GM06990 (cell line): ENCODE results near the gene GGT7.

Experiments
- DNase-seq: peaks from one replicate; pipeline ENCODE4 v3.0.0-alpha.2; 2011; ENCODE audit not compliant: insufficient read length; ENCODE audit errors: extremely low read depth
- H3K27me3 ChIP-seq: replicated peaks from 2 replicates; pipeline ENCODE4 v1.6.0; 2011; ENCODE audit warnings: low read length; ENCODE audit not compliant: control insufficient read depth, insufficient read depth
- H3K36me3 ChIP-seq: 2 replicates; pipeline ENCODE4 v1.5.1; 2011; ENCODE audit warnings: low read length; ENCODE audit not compliant: control insufficient read depth, insufficient read depth
- H3K4me3 ChIP-seq: replicated peaks from 2 replicates; pipeline ENCODE4 v1.5.1; 2011; ENCODE audit warnings: low read depth, mild to moderate bottlenecking, control low read depth, low read length
- TF ChIP-seq, protein P1 (sequence below): IDR thresholded peaks from 2 replicates; pipeline ENCODE4 v1.5.1; 2011; ENCODE audit warnings: low read length, control low read depth, mild to moderate bottlenecking, inconsistent platforms; ENCODE audit not compliant: insufficient read depth, poor library complexity, severe bottlenecking

GGT7 gene

DNA sequence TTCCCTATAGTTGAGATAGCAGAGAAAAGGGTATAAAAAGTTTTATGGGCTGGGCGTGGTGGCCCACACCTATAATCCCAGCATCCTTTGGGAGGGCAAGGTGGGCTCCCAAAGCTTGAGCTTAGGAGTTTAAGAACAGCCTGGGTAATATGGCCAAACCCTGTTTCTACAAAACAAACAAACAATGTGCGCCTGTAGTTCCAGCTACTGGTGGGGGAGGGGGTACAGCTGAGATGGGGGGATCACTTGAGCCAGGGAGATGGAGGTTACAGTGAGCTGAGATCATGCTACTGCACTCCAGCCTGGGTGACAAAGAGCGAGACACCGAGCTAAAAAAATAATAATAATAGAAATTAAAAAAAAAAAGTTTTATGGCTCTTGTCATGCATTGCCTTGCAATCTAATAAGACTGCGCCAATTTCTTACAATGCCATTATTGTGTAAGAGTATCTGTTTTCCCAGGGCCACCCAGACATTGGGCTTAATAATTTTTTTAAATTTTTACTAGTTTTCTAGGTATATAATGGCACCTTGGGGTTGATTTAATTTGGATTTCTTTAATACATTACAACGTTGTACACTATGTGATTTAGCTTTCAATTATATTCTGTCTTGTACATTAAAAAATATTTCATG lies 7.7 kb upstream of the GGT7 start:
- TF ChIP-seq, protein P1, sequence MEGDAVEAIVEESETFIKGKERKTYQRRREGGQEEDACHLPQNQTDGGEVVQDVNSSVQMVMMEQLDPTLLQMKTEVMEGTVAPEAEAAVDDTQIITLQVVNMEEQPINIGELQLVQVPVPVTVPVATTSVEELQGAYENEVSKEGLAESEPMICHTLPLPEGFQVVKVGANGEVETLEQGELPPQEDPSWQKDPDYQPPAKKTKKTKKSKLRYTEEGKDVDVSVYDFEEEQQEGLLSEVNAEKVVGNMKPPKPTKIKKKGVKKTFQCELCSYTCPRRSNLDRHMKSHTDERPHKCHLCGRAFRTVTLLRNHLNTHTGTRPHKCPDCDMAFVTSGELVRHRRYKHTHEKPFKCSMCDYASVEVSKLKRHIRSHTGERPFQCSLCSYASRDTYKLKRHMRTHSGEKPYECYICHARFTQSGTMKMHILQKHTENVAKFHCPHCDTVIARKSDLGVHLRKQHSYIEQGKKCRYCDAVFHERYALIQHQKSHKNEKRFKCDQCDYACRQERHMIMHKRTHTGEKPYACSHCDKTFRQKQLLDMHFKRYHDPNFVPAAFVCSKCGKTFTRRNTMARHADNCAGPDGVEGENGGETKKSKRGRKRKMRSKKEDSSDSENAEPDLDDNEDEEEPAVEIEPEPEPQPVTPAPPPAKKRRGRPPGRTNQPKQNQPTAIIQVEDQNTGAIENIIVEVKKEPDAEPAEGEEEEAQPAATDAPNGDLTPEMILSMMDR = no peak
- no peak overlapping the region for H3K4me3 ChIP-seq
- no peak for DNase-seq
- H3K27me3 ChIP-seq = no peaks in the 10 kb centered on the region
- H3K36me3 ChIP-seq = no peaks in the 10 kb centered on the region

DNA sequence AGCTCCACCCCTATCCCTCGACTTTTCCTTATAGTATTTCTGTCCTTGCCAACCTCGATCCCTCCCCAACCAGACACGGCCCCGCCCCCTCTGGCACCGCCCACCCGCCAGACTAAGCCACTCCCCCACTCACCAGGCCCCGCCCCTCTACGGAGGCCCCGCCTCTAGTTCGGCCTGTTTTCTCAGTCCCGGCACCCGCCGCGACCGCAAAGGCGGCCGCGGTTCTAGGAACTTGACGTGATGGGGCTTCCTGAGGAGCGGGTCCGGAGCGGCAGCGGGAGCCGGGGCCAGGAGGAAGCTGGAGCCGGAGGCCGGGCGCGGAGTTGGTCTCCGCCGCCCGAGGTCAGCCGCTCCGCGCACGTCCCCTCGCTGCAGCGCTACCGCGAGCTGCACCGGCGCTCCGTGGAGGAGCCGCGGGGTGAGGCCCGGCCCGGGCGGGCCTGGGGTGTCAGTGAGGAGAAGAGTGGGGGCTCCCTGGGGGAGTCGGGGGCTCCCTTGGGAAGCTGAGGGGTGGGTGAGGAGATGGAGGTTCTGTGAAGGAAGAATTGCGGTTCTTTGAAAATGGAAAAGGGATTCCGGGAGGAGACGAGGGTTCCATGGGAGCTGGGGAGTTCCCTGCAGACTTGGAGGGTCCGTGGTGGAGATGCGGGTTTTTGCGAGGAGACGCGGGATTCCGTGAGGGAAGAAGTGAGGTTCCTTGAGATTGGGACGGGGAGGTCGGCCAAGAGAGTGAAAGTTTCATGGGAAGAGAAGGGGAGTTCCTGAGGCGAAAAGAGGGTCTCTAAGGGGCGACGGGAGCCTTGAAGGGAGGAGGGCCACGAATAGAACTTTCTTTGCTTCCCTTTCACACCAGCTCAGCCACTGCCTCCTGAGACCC lies 4.0 kb upstream of the GGT7 start, which contains the start of gene ACSS2:
ACSS2 (plus strand) TSS at position 207 of the 877 bp plus-strand sequence; CDS start at position 241, 34 bp downstream.
- peak; percentile 89 for DNase-seq
- Histone ChIP-seq H3K27me3 (no peaks in the 10 kb centered on the region; the same call in 1 of the 2 replicates), H3K36me3 (no peaks in the 10 kb centered on the region), H3K4me3 (peak within 1 kb of the TSS; percentile 74)
- TF ChIP-seq, protein P1 = no peak

DNA sequence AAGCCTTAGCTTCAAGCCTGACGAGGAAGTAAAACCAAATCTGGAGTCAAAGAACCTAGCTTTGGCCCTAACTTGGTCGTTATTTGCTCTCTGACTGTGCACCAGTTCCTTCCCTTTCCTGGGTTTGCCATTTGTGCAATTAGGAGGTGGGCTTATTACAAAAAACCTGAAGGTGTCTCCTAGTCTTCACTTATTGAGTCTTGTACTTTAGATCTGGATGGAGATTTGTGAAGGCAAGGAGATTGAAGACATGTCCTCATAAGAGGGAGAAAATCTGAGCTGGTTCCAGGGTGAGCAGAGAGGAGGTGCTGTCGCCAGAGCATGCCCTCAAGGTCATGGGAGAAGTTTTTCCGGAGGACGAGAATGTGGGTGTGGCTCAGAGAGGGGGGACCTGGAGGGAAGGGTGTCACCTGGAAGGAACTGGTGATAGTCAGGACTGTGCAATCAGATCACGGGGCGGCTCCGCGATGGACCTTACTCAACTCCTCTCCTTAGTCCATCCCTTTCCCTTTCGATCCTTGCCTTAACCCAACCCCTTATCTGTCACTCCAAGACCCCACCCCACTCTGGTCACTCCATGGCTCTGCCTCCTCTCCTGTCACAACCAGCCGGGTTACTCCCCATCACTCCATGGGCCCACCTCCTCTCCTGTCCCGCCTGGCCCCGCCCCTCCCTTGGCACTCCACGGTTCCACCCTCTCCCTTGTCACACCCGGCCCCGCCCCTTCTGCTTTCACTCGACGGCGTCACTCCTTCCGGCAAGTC lies 3.2 kb upstream of the GGT7 start:
- Histone ChIP-seq H3K4me3 (peak overlapping the region; percentile 74), H3K36me3 (no peaks in the 10 kb centered on the region), H3K27me3 (no peaks in the 10 kb centered on the region; the same call in 1 of the 2 replicates)
- TF ChIP-seq, protein P1 = peak; percentile 12
- DNase-seq = no peak

DNA sequence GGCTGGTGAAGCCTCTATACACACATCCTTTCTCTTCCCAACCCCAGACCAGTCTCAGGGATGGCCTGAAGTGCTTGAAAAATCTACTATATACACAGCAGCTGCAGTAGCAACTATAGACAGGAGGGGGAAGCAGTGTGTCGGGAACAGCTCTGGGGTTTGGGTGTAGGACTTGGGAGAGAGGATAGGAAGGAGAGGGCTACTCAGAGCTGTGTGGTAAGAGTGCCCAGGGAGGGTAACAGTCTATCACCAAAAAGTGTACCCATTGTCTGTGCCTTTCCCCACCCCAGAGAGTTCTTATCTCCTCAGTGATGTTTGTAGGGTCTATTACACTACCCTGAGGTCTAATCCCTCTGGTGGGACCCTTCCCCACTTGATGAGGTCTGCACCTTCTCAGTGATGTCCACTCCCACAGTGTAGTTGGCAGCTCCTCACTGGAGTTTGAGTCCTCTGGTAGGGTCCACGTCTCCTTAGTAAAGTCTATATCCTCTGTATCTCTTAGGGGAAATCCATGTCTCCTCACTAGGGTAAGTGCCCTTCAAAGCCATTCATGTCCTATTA lies 1.5 kb upstream of the GGT7 start:
- no peaks in the 10 kb centered on the region; the same call in 1 of the 2 replicates for H3K27me3 ChIP-seq
- no peak for DNase-seq
- no peaks in the 10 kb centered on the region for H3K36me3 ChIP-seq
- no peak overlapping the region for H3K4me3 ChIP-seq
- TF ChIP-seq, protein P1 = peak; percentile 87

DNA sequence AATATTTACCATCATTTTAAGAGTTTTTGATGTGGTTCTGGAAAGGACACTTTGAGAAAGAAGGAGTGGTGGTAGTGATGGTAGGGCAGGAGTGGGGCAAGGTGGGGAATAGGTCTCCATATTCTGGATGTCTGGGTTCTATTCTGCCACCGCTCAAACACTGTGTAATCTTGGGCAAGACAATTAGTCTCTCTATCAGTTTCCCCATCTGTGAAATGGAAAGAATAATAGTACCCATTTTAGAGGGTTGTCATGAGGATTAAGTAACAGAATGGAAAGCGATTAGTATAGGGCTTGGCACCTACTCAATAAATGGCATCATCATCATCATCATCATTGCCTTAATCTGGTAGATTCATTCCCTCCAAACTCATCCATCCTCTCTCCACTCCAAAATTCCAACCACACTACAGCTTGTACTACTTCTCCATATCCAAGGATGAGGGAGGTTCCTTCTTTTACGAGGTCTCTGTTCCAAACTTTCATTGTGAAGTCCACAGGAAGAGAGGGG lies 982 bp upstream of the GGT7 start:
- no peak for DNase-seq
- TF ChIP-seq, protein P1 = no peak
- Histone ChIP-seq H3K27me3 (no peaks in the 10 kb centered on the region; the same call in 1 of the 2 replicates), H3K4me3 (no peak overlapping the region), H3K36me3 (no peaks in the 10 kb centered on the region)
